ENCODE measurements around the gene DEFB132. TPM values are rescaled to one million over a fixed set of nuclear protein-coding genes. Genes with fewer than 3 reads are reported as not detected.
A peak's percentile ranks its signal among the peaks of the same experiment; 100 is the strongest.

Gene DEFB132
- total RNA-seq, 1 experiment from 2014 or later, result not detected

DNA sequence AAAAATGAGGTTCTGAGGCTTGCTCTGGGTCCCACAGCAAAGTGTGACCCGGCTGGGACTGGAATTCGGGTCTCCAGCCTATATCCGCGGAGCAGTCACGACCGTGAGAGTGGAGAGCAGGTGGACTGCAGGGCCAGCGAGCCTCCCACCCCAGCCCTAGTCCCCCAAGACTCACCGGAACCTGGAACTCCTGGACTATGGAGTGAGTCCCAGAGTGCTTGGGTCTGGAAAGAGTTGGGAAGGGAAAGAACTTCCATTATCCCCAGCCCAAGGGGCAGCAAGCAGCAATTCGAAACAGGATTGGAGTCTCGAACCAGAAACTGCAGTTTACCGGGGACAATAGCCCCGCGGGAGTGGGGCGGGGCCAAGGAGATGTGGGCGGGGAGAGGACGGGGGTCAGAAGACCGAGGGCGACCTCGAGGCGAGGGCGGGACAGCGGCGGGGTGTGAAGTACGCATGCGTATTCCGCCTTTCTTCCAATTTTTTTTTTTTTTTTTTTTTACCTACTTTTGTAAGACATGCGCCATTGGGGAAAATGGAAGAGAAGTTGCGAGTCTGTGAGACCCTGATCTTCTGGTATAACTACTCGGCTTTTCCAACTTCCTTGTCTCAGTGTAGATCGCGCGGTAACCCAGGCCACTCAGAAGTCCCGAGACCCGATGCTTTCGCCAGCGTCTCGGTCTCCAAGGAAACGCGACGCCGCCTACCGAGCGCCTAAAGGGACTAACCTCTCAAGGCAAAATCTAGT lies 32.7 kb downstream of the DEFB132 start, which contains the start of gene C20orf96:
TSS of gene C20orf96 (minus strand) at position 667 of the 748 bp plus-strand sequence. CDS start at position 527, 140 bp downstream.
- BruUV-seq (replicated peaks), result TSS peak; percentile 66
- Histone ChIP-seq H3K4me3 (ENCODE audit: low read depth, low read length, poor library complexity, severe bottlenecking) (peak within 1 kb of the TSS; percentile 64), H3K27ac (ENCODE audit: low read depth, low read length, poor library complexity, severe bottlenecking) (peak within 1 kb of the TSS; percentile 78), H3K36me3 (ENCODE audit: insufficient read depth, low read length, poor library complexity, severe bottlenecking) (no peaks in the 10 kb centered on the region), H3K27me3 (replicated peaks; ENCODE audit: insufficient read depth, low read depth, low read length, poor library complexity) (no peaks in the 10 kb centered on the region), H3K4me1 (ENCODE audit: insufficient read depth, low read length, poor library complexity, severe bottlenecking) (peaks cover 11% of the 10 kb centered on the region), H3K9me3 (ENCODE audit: low read depth, low read length, poor library complexity, severe bottlenecking) (no peaks in the 10 kb centered on the region)
- CTCF ChIA-PET, result no interaction called here
- intact Hi-C loops (cut with micrococcal nuclease; ENCODE audit: unreplicated experiment), result no loop called here
- TF ChIP-seq, protein P1, sequence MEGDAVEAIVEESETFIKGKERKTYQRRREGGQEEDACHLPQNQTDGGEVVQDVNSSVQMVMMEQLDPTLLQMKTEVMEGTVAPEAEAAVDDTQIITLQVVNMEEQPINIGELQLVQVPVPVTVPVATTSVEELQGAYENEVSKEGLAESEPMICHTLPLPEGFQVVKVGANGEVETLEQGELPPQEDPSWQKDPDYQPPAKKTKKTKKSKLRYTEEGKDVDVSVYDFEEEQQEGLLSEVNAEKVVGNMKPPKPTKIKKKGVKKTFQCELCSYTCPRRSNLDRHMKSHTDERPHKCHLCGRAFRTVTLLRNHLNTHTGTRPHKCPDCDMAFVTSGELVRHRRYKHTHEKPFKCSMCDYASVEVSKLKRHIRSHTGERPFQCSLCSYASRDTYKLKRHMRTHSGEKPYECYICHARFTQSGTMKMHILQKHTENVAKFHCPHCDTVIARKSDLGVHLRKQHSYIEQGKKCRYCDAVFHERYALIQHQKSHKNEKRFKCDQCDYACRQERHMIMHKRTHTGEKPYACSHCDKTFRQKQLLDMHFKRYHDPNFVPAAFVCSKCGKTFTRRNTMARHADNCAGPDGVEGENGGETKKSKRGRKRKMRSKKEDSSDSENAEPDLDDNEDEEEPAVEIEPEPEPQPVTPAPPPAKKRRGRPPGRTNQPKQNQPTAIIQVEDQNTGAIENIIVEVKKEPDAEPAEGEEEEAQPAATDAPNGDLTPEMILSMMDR (conservative IDR thresholded peaks at IDR 0.05; ENCODE audit: low read depth, low read length), result peak; percentile 41
- no peak for TF ChIP-seq EZH2 (IDR thresholded peaks at IDR 0.05; ENCODE audit: borderline replicate concordance, low read depth, low read length, poor library complexity, severe bottlenecking)
- peak; percentile 96 for DNase-seq (ENCODE audit: low spot score)
- POLR2A ChIA-PET (ENCODE audit: low non-redundant PET), result no interaction called here

DNA sequence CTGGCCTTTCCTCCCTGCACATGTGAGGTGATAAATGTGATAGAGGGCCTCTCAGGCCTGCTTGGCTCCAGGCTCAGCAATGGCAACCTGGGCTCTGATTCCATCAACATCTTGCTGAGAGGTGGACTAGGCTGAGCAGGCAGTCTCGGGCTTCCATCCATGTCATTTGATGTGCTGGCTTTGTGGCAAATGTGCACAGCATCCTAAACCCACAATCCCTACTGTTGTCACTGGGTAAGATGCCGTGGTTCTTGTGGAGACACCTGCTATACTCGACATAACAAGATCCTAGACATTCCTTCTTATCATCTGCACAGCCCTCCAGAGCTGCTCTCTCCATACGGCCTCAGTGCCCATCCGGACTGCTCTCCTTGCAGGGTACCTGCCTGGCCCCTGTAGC lies 37.1 kb downstream of the DEFB132 start:
- POLR2A ChIA-PET (ENCODE audit: low non-redundant PET), result no interaction called here
- no peak overlapping the region for H3K27ac ChIP-seq (ENCODE audit: low read depth, low read length, poor library complexity, severe bottlenecking)
- BruUV-seq (replicated peaks), result no TSS peak

DNA sequence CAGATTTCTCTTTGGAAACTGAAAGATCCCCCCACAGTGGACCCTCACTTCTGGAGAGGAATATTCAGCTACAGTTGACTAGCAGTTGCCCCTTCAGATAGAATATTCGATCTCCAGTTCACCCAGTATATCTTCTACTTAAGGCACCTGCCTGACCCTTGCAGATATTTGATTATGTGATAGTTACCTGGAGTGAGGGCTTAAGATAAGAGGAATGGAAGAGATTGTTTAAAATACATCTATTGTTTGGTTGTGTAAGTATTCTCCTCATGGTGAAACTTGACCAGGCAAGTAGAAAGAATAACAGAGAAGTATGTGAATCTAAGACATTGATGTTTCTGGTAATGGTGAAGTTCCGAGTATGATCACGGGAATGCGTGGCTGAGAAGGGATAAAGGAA lies 38.3 kb downstream of the DEFB132 start:
- H3K36me3 ChIP-seq (ENCODE audit: insufficient read depth, low read length, poor library complexity, severe bottlenecking), result peaks cover 12% of the 10 kb centered on the region
- intact Hi-C loops (cut with micrococcal nuclease; ENCODE audit: unreplicated experiment), result no loop called here
- no peak overlapping the region for H3K4me3 ChIP-seq (ENCODE audit: low read depth, low read length, poor library complexity, severe bottlenecking)
- no peaks in the 10 kb centered on the region for H3K27me3 ChIP-seq (replicated peaks; ENCODE audit: insufficient read depth, low read depth, low read length, poor library complexity)
- TF ChIP-seq EZH2 (IDR thresholded peaks at IDR 0.05; ENCODE audit: borderline replicate concordance, low read depth, low read length, poor library complexity, severe bottlenecking), result no peak
- TF ChIP-seq, protein P1 (conservative IDR thresholded peaks at IDR 0.05; ENCODE audit: low read depth, low read length), result no peak
- H3K9me3 ChIP-seq (ENCODE audit: low read depth, low read length, poor library complexity, severe bottlenecking), result no peaks in the 10 kb centered on the region
- ChIA-PET POLR2A (ENCODE audit: low non-redundant PET) (no interaction called here), CTCF (no interaction called here)
- peaks cover 18% of the 10 kb centered on the region for H3K4me1 ChIP-seq (ENCODE audit: insufficient read depth, low read length, poor library complexity, severe bottlenecking)
- no TSS peak for BruUV-seq (replicated peaks)
- H3K27ac ChIP-seq (ENCODE audit: low read depth, low read length, poor library complexity, severe bottlenecking), result no peak overlapping the region
- no peak for DNase-seq (ENCODE audit: low spot score)

More for the DNA sequence above, 37.1 kb downstream of the DEFB132 start:
- CTCF ChIA-PET, result no interaction called here
- H3K9me3 ChIP-seq (ENCODE audit: low read depth, low read length, poor library complexity, severe bottlenecking), result no peaks in the 10 kb centered on the region
- DNase-seq (ENCODE audit: low spot score), result no peak
- H3K4me3 ChIP-seq (ENCODE audit: low read depth, low read length, poor library complexity, severe bottlenecking), result no peak overlapping the region
- H3K27me3 ChIP-seq (replicated peaks; ENCODE audit: insufficient read depth, low read depth, low read length, poor library complexity), result no peaks in the 10 kb centered on the region
- no peak for TF ChIP-seq EZH2 (IDR thresholded peaks at IDR 0.05; ENCODE audit: borderline replicate concordance, low read depth, low read length, poor library complexity, severe bottlenecking)
- TF ChIP-seq, protein P1 (conservative IDR thresholded peaks at IDR 0.05; ENCODE audit: low read depth, low read length), result no peak
- H3K4me1 ChIP-seq (ENCODE audit: insufficient read depth, low read length, poor library complexity, severe bottlenecking), result peaks cover 13% of the 10 kb centered on the region
- intact Hi-C loops (cut with micrococcal nuclease; ENCODE audit: unreplicated experiment), result no loop called here
- H3K36me3 ChIP-seq (ENCODE audit: insufficient read depth, low read length, poor library complexity, severe bottlenecking), result peaks cover 4% of the 10 kb centered on the region
